ENCODE data around the gene DNAH2. TPM values are rescaled to one million over a fixed set of nuclear protein-coding genes. Genes with fewer than 3 reads are reported as not detected.
A peak's percentile ranks its signal among the peaks of the same experiment; 100 is the strongest.

DNAH2 gene
- total and polyA plus RNA-seq, 2 of the 13 experiments (the other 11 are each of a cell fraction or from before 2014, with no cell fraction given), result not detected

- TF ChIP-seq PREB (CRISPR knock-in tag; IDR thresholded peaks at IDR 0.05), result no peak
- peak; percentile 77 for TF ChIP-seq AHR (CRISPR knock-in tag; IDR thresholded peaks at IDR 0.05)
- TF ChIP-seq, protein P1, sequence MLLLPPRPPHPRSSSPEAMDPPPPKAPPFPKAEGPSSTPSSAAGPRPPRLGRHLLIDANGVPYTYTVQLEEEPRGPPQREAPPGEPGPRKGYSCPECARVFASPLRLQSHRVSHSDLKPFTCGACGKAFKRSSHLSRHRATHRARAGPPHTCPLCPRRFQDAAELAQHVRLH (CRISPR knock-in tag; IDR thresholded peaks at IDR 0.05; ENCODE audit: borderline replicate concordance, low read depth), result peak; percentile 94
- TF ChIP-seq ZSCAN22 (CRISPR knock-in tag; IDR thresholded peaks at IDR 0.05), result no peak
- no peak for TF ChIP-seq AFF4 (CRISPR knock-in tag; IDR thresholded peaks at IDR 0.05)
- peak; percentile 92 for TF ChIP-seq CREM (IDR thresholded peaks at IDR 0.05)
- no peak for TF ChIP-seq CREM (CRISPR knock-in tag; IDR thresholded peaks at IDR 0.05)
- 0 out of 2 replicates have a peak, but pooled peaks have one; percentile 19 for TF ChIP-seq ZNF121 (CRISPR knock-in tag; IDR thresholded peaks at IDR 0.05)
- TF ChIP-seq KMT2B (CRISPR knock-in tag; IDR thresholded peaks at IDR 0.05), result peak; percentile 53; the same call in 1 of the 2 replicates
- TF ChIP-seq ATF1 (CRISPR knock-in tag; IDR thresholded peaks at IDR 0.05), result peak; percentile 81
- peak; percentile 40; the same call in 1 of the 2 replicates for TF ChIP-seq HBP1 (CRISPR knock-in tag; IDR thresholded peaks at IDR 0.05; ENCODE audit: low read depth)
- TF ChIP-seq NCOA5 (CRISPR knock-in tag; IDR thresholded peaks at IDR 0.05), result no peak
- no peak; the same call in 1 of the 2 replicates for TF ChIP-seq NRL (CRISPR knock-in tag; IDR thresholded peaks at IDR 0.05; ENCODE audit: borderline replicate concordance)
- TF ChIP-seq MATR3 (CRISPR knock-in tag; IDR thresholded peaks at IDR 0.05), result no peak
- TF ChIP-seq TAF1 (CRISPR knock-in tag; IDR thresholded peaks at IDR 0.05), result peak; percentile 67
- TF ChIP-seq CHD2 (IDR thresholded peaks at IDR 0.05; ENCODE audit: low read depth, low read length), result peak; percentile 84
- 0 out of 2 replicates have a peak, but pooled peaks have one; percentile 49 for TF ChIP-seq ZNF296 (CRISPR knock-in tag; conservative IDR thresholded peaks at IDR 0.05)
- TF ChIP-seq CEBPB (IDR thresholded peaks at IDR 0.05; ENCODE audit: borderline replicate concordance, low read depth, low read length), result no peak
- TF ChIP-seq CBX1 (IDR thresholded peaks at IDR 0.05; ENCODE audit: low read depth), result no peak
- TF ChIP-seq, protein P2, sequence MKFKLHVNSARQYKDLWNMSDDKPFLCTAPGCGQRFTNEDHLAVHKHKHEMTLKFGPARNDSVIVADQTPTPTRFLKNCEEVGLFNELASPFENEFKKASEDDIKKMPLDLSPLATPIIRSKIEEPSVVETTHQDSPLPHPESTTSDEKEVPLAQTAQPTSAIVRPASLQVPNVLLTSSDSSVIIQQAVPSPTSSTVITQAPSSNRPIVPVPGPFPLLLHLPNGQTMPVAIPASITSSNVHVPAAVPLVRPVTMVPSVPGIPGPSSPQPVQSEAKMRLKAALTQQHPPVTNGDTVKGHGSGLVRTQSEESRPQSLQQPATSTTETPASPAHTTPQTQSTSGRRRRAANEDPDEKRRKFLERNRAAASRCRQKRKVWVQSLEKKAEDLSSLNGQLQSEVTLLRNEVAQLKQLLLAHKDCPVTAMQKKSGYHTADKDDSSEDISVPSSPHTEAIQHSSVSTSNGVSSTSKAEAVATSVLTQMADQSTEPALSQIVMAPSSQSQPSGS (CRISPR knock-in tag; IDR thresholded peaks at IDR 0.05), result peak; percentile 99
- no peak for TF ChIP-seq PLRG1 (conservative IDR thresholded peaks at IDR 0.05)
- TF ChIP-seq FOXA1 (IDR thresholded peaks at IDR 0.05), result no peak
- no peak; the same call in none of the 2 replicates for TF ChIP-seq FOXA1 (CRISPR knock-in tag; IDR thresholded peaks at IDR 0.05)
These were observed 119.3 kb downstream of the DNAH2 start (continued) for GRCh38 chr17:7836596-7837407.
